Lung (tissue), 12 donors: ENCODE results near the gene IST1. TPM values are rescaled to one million over a fixed set of nuclear protein-coding genes. Genes with fewer than 3 reads are reported as not detected.

Experiments
- ATAC-seq: fragments of 200-7000 bp; cut with Tn5 transposase; one replicate; pipeline ENCODE4 v1.9.1; 2020; ENCODE audit warnings: moderate number of reproducible peaks; ENCODE audit not compliant: insufficient read depth, low FRiP score
- DNase-seq, 3 donors: peaks; one replicate each; pipeline ENCODE4 v3.0.0-alpha.2; 2013 to 2017
- H3K27ac ChIP-seq, 2 donors: one replicate each; pipeline ENCODE4 v1.5.1; 2013; ENCODE audit warnings: mild to moderate bottlenecking in 2 of 2, moderate library complexity in 2 of 2, control low read depth in 1 of 2, inconsistent platforms in 1 of 2, low read depth in 1 of 2, low read length in 1 of 2
- H3K27me3 ChIP-seq, 3 donors: one replicate each; pipeline ENCODE4 v1.5.1; 2013; ENCODE audit warnings: low read length in 2 of 3; ENCODE audit not compliant: control insufficient read depth in 3 of 3, insufficient read depth in 3 of 3
- H3K36me3 ChIP-seq, 4 donors: one replicate each; pipeline ENCODE4 v1.5.1; 2013; ENCODE audit warnings: low read length in 4 of 4, mild to moderate bottlenecking in 1 of 4, moderate library complexity in 1 of 4; ENCODE audit not compliant: control insufficient read depth in 4 of 4, insufficient read depth in 4 of 4
- H3K4me1 ChIP-seq, 5 donors: one replicate each; pipeline ENCODE4 v1.5.1; 2013; ENCODE audit warnings: low read length in 5 of 5, mild to moderate bottlenecking in 2 of 5, moderate library complexity in 1 of 5; ENCODE audit not compliant: control insufficient read depth in 5 of 5, insufficient read depth in 5 of 5
- H3K4me3 ChIP-seq: one replicate; pipeline ENCODE4 v1.5.1; 2013; ENCODE audit warnings: mild to moderate bottlenecking, control low read depth, moderate library complexity
- H3K9ac ChIP-seq, 2 donors: one replicate each; pipeline ENCODE4 v1.5.1; 2013; ENCODE audit warnings: low read length in 2 of 2, control low read depth in 1 of 2; ENCODE audit not compliant: insufficient read depth in 1 of 2
- H3K9me3 ChIP-seq, 4 donors: one replicate each; pipeline ENCODE4 v1.5.1; 2013; ENCODE audit warnings: low read length in 3 of 4, mild to moderate bottlenecking in 1 of 4, moderate library complexity in 1 of 4; ENCODE audit not compliant: control insufficient read depth in 4 of 4, insufficient read depth in 3 of 4
- WGBS, 2 donors: extraction: QIAGEN DNeasy Blood & Tissue Kit; methylation state at CpG; one replicate each; pipeline ENCODE4 v1.1.7; 2013; 5-methylcytosine and 5-hydroxymethylcytosine counted together
- polyA plus RNA-seq, 2 donors: library from polyadenylated mRNA; stranded (reverse); fragments of 200-250 nt; gene quantifications; one replicate each; pipeline ENCODE4 v1.2.1, GENCODE V29; 2013
- total RNA-seq, 2 donors: library from RNA; depleted of rRNA in 1 of 2; stranded (reverse); fragments of >200 nt in 1 of 2; gene quantifications; one replicate each; pipeline ENCODE4 v1.2.1, GENCODE V29; 2014 to 2021
- TF ChIP-seq, protein P1 (sequence below): IDR thresholded peaks from 2 replicates; pipeline ENCODE4 v1.5.1; 2012; ENCODE audit warnings: mild to moderate bottlenecking; ENCODE audit errors: control extremely low read depth, extremely low read depth
- donor health status: control.
- donor health status: control.
- donor health status: Bipolar disorder and iron deficiency.
- donor health status: healthy.
- donor health status: DM: yes; HTN: yes; CAD: no.

The IST1 gene
- total and polyA plus RNA-seq, 4 donors, result 77.4 to 236 (median 146) TPM

GRCh38 chr16:71894229-71894920 is 956 bp upstream of the IST1 start:
- no peaks in the 10 kb centered on the region for H3K9me3 ChIP-seq
- H3K4me3 ChIP-seq, result peak overlapping the region; percentile 48
- peaks cover 3 to 15% (median 4%) of the 10 kb centered on the region in 5 donors for H3K4me1 ChIP-seq
- no peaks in the 10 kb centered on the region for H3K36me3 ChIP-seq
- DNase-seq (peak; percentile 55 to 72 (median 72)), ATAC-seq (no peak)
- H3K27me3 ChIP-seq, result no peaks in the 10 kb centered on the region
- TF ChIP-seq, protein P1, sequence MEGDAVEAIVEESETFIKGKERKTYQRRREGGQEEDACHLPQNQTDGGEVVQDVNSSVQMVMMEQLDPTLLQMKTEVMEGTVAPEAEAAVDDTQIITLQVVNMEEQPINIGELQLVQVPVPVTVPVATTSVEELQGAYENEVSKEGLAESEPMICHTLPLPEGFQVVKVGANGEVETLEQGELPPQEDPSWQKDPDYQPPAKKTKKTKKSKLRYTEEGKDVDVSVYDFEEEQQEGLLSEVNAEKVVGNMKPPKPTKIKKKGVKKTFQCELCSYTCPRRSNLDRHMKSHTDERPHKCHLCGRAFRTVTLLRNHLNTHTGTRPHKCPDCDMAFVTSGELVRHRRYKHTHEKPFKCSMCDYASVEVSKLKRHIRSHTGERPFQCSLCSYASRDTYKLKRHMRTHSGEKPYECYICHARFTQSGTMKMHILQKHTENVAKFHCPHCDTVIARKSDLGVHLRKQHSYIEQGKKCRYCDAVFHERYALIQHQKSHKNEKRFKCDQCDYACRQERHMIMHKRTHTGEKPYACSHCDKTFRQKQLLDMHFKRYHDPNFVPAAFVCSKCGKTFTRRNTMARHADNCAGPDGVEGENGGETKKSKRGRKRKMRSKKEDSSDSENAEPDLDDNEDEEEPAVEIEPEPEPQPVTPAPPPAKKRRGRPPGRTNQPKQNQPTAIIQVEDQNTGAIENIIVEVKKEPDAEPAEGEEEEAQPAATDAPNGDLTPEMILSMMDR, result no peak
- peak overlapping the region; percentile 89 to 94 for H3K9ac ChIP-seq
- 0% methylated on average over 31 of the region's 31 CpGs for WGBS, 2 donors
- H3K27ac ChIP-seq, result peak overlapping the region; percentile 87 to 95

- TF ChIP-seq, protein P1, result no peak
These were observed 491 bp downstream of the IST1 start for GRCh38 chr16:71895679-71896365.

DNA sequence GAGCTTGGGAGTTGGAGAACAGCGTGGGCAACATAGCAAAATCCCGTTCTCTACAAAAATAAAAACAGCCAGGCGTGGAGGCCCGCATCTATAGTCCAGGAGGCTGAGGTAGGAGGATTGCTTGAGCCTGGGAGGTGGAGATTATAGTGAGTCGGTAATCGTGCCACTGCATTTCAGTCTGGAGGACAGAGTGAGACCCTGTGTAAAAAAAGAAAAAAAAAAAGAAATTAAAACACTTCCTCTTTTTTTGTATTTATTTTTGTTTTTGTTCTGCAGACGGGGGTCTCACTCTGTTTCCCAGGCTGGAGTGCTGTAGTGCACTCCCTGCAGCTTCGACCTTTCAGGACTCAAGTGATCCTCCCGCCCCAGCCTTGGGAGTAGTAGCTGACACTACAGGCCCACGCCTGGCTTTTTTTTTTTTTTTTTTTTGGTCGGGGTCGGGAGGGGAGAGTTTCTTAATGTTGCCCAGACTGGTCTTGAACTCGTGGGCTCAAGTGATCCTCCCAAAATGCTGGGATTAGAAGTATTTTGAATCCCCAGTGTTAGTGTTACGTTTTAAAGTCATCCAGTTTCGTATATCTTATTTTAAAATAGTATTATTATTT is 1.5 kb downstream of the IST1 start:
- 38 to 48% methylated on average over 15 of the region's 15 CpGs for WGBS, 2 donors

More at GRCh38 chr16:71895679-71896365, 491 bp downstream of the IST1 start:
- WGBS, 2 donors, result 0 to 1% methylated on average over 41 to 44 of the region's 44 CpGs
- Histone ChIP-seq H3K27ac (peak overlapping the region; percentile 95), H3K9me3 (no peaks in the 10 kb centered on the region), H3K4me3 (peak overlapping the region; percentile 97), H3K9ac (peak overlapping the region; percentile 85 to 89), H3K4me1 (peaks cover 3 to 15% (median 5%) of the 10 kb centered on the region in 5 donors), H3K36me3 (no peaks in the 10 kb centered on the region), H3K27me3 (no peaks in the 10 kb centered on the region)
- ATAC-seq (peak; percentile 38), DNase-seq (peak in 1 of 3 donors; percentile 62)

More for the DNA sequence above, 1.5 kb downstream of the IST1 start:
- Histone ChIP-seq H3K4me1 (peaks cover 3 to 15% (median 5%) of the 10 kb centered on the region in 5 donors), H3K27ac (no peak overlapping the region), H3K36me3 (no peaks in the 10 kb centered on the region), H3K4me3 (peak overlapping the region; percentile 26), H3K27me3 (no peaks in the 10 kb centered on the region), H3K9ac (no peak overlapping the region), H3K9me3 (no peaks in the 10 kb centered on the region)
- ATAC-seq (no peak), DNase-seq (no peak)
- TF ChIP-seq, protein P1, result no peak
